GM10266 (cell line): ENCODE data around the gene BCHE.

Experiments
- DNase-seq: peaks from one replicate; pipeline ENCODE4 v3.0.0; 2012; ENCODE audit errors: extremely low spot score
- TF ChIP-seq, protein P1 (sequence below): IDR thresholded peaks from 2 replicates; pipeline ENCODE4 v1.5.1; 2012; ENCODE audit warnings: mild to moderate bottlenecking, low read depth; ENCODE audit not compliant: control insufficient read depth, insufficient read depth; ENCODE audit errors: missing control alignments

Gene BCHE

GRCh38 chr3:165803471-165803870 is 33.8 kb downstream of the BCHE start:
- DNase-seq: no peak
- TF ChIP-seq, protein P1, sequence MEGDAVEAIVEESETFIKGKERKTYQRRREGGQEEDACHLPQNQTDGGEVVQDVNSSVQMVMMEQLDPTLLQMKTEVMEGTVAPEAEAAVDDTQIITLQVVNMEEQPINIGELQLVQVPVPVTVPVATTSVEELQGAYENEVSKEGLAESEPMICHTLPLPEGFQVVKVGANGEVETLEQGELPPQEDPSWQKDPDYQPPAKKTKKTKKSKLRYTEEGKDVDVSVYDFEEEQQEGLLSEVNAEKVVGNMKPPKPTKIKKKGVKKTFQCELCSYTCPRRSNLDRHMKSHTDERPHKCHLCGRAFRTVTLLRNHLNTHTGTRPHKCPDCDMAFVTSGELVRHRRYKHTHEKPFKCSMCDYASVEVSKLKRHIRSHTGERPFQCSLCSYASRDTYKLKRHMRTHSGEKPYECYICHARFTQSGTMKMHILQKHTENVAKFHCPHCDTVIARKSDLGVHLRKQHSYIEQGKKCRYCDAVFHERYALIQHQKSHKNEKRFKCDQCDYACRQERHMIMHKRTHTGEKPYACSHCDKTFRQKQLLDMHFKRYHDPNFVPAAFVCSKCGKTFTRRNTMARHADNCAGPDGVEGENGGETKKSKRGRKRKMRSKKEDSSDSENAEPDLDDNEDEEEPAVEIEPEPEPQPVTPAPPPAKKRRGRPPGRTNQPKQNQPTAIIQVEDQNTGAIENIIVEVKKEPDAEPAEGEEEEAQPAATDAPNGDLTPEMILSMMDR: no peak

GRCh38 chr3:165800970-165801369 is 36.3 kb downstream of the BCHE start:
- TF ChIP-seq, protein P1: no peak
- DNase-seq: no peak

DNA sequence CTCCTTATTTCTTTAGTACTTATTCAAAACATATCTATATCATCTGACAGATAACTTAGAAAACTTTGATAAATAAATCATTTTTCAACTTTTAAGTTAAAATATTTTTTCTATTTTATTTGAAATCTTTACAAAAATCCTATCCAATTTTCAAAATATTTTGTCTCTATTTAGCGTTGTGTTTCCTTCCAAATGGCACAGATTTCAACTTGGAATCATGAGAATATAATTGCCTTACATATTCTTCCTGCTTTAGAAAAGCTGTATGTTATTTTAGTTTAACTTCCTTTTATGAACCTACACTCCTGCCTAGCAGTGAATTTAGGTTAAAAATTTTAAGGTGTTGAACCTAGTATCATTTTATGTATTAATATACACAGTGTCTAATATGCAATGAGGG is 38.2 kb downstream of the BCHE start:
- no peak for DNase-seq
- TF ChIP-seq, protein P1: no peak

- no peak for DNase-seq
- TF ChIP-seq, protein P1: no peak
Observed at GRCh38 chr3:165797551-165797950, 39.7 kb downstream of the BCHE start.

- TF ChIP-seq, protein P1: no peak
- DNase-seq: no peak
Observed at GRCh38 chr3:165796701-165797100, 40.5 kb downstream of the BCHE start.

- no peak for DNase-seq
- TF ChIP-seq, protein P1: no peak
Observed at GRCh38 chr3:165788531-165788930, 48.7 kb downstream of the BCHE start.

- TF ChIP-seq, protein P1: no peak
- no peak for DNase-seq
Observed at GRCh38 chr3:165786013-165786412, 51.2 kb downstream of the BCHE start.
